SIG-M5 (cell line): ENCODE measurements around the gene CAV1.
"Not testable (repeated sequence)": the region's sequence is repeated elsewhere in the genome, so short reads cannot be mapped to it uniquely, and the experiment has no call there.

Source experiments
- DNase-seq: peaks from one replicate; lab custom pipeline; 2025; lab: John Stamatoyannopoulos, UW

The CAV1 gene

DNA sequence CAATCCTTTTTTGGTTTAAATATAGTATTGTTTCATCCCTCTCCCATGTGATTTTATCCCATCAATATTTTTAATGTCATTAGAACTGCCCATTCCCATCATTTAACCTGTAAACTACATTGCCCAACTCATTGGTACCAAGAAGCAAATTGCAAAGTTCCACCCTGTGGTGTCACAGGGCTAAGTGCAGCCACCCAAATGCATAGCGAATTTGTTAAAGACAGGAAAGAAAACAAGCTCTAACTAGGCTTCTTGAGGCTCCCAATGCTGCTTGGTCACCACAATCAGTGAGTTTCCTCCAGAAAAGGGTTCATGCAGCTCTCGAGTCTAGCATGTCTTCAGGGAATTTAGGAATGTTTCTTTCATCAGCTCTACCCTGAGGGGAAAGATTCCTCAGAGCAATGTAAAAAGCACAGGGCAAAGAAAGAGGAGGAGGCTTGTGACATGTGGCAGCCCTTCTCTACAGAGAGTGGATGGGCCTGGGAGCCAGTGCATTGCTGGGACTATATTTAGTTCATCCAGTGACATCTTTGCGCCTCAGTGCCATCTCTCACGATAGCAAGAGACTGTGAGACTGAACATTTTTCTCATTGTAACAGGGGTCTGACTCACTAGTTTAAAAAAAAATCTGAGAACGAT is 58.1 kb downstream of the CAV1 start:
- no peak for DNase-seq

DNA sequence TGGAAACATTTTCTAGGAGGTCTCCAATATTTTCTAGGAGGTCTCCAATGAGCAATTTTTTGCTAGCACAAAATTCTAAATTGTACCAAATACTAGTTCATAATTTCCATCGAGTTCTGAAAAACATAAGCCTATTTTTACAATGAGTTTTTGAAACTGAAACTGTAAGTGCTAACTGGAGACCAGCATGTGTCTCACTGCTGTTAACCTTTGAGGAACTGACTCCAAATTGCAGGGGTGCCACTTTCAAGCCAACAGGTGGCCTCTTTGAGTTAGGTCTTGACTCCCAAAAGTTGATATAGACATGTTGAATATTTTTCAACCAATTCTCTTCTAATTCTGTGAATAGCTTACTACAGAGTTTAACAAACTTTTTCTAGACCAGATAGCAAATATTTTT is 58.8 kb downstream of the CAV1 start:
- no peak for DNase-seq

DNA sequence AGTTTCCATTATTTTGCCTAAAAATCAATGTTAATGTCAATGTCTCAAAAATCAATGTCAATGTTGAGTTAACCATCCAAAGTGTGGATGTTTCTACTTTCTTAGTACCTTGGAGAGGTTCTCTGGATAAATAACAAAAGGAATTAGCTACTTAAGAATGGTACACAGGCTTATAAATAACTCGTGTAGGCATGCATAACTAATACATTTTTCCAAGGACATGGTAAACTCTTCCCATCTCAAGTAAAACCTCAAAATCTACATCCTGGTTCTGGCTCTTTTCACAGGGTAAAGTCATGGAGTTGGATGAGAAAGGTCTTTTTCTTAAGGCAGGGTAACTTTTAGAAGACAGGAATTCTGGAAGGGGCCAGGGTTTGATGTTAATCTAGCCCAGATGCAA is 59.9 kb downstream of the CAV1 start:
- DNase-seq, result no peak

DNA sequence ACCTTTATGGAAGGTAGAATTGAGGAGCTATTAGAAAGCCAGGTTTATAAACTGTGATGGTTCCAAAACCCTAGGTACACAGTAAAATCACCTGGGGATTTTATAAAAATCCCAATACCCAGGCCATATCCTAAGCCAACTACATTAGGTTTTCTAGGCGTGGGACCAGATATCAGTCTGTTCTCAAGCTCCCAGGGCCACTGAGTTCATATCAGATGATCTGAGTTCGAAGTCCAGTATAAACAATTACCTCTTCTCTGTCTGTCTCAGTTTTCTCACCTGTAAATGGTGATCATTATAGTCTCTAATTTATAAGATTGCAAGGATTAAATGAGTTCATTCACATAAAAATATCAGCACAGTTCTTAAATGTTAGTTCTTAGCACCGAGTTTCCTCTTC is 60.6 kb downstream of the CAV1 start:
- no peak for DNase-seq

DNA sequence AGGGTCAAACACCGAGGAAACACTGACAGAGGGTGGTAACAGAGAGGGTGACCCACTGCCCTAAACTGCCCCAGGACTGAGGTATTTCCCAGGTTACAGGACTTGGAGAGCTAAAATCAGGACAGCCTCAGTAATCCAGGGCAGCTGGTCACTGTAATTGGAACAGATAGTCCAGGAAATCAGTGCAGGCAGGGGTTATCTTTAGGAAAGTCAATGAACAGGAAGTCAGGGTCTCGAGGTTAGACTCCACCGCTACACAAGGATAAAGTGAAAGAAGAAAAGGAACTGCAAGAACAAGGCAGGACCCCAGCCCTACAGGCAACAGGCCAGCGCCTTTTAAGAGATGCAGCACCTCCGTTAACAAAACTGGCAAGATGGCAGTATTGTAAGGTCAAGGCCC is 61.1 kb downstream of the CAV1 start:
- no peak for DNase-seq

DNA sequence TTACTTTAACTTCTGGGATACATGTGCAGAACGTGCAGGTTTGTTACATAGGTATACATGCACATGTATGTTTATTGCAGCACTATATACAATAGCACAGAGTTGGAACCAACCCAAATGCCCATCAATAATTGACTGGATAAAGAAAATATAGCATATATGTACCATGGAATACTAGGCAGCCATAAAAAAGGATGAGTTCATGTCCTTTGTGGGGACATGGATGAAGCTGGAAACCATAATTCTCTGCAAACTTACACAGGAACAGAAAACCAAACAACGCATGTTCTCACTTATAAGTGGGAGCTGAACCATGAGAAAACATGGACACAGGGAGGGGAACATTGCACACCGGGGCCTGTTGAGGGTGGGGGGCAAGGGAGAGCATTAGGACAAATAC is 62.4 kb downstream of the CAV1 start:
- not testable (repeated sequence) for DNase-seq

DNA sequence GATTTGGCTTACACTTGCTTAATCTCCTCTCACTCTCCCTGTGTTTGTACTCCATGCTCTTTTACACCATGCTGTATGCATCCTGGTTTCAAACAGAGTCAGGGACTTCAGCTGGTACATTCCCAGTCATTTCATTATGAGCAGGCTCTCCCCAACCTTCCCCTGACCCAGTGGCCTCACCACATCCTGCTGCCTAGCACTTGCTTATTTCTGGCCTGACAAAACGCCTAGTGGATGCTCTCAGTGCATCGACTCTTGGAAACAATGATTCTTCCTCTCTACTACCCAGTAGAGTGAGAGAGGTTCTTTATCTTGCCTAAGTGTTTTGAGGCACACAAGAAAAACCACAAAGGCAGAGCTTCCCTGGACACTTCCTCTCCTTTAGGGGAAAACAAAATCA is 63.4 kb downstream of the CAV1 start:
- no peak for DNase-seq

DNA sequence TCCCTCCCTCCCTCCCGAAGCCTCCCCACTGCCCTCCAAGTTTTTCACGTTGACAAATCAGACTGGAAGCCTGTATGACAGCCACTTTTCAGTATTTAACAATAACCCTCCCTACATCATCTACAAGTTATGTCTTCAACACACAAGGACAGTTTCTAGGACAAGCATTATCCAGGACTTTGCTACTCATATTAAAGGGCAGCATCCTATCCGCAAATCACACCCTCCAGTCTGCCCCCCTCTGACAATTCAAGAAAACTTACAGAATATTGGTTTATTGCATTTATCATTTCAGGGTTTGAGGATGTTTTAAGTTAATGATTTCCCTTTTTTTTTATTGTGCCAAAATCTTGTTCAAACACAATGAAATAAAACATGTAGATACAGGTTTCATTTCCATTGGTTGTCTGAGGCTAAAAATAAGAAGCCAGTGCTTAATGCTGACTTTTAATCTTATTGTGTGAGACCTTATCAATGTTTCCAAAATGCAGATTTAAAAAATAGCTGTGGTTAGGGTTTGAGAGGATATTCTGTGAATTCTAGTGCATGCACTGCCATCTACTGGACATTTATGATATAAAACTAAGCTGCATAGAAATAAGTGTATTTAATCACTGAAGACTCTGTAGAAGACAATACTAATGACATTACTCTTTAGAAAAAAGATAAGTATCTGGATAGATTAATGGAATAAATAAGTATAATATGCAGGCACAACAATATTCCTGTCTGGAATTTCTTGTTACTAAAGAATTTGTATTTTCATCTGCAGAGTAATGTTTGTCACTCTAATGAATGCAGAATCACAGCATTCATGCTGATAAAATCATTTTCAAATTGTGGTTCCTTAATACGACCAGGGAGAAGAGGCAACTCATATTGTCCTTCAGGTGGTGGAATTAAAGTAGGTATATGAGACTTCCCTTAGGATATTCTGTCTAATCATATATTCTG is 64.1 kb downstream of the CAV1 start:
- DNase-seq, result no peak

DNA sequence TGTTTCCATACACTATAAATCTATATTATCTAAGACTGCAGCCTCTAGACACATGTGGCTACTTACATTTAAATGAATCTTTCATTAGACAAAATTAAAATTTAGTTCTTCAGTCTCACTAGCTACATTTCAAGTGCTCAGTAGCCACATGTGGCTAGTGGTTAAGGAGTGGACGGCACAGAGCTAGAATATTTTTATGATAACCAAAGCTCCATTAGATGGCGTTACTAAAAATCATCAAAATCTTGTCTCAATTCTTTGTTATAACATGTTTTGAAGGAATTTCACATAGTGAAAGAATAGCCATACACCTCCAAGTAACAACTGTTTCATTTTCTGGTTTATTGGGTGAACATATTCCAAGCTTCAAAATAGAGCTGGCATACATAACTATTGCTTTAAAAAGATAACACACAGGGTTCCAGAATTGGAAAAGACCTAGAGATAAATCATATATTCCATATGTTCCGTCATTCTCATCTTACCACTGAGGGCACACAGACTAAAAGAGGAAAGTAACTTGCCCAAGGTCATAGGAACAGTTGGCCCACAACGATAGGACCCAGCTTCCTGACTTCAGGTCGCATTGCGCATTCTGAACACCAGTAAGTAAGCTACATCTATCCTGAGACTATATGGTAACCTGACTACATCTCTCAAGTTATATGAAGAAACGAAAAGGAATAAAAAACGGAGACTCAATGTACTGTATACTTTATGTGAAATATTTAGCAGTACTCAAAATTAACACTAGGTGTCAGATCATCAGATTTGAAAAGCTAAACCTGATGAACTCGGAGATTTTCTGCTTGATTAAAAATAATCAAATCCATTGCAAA is 66.6 kb downstream of the CAV1 start:
- DNase-seq, result no peak

DNA sequence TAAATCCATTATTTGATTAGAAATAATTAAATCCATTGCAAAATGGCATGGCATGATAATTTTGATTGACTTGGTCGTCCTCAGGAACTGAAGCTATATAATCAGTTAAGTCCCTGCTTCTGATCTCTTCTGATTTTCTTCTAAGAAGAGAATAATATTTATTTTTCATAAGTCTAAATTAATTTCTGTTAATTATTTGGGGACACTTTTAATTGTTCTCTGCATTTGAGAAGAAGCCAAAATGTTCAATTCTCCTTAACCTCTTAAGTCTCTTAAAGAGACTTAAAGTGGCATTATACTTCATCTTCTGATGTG is 67.2 kb downstream of the CAV1 start:
- no peak for DNase-seq

DNA sequence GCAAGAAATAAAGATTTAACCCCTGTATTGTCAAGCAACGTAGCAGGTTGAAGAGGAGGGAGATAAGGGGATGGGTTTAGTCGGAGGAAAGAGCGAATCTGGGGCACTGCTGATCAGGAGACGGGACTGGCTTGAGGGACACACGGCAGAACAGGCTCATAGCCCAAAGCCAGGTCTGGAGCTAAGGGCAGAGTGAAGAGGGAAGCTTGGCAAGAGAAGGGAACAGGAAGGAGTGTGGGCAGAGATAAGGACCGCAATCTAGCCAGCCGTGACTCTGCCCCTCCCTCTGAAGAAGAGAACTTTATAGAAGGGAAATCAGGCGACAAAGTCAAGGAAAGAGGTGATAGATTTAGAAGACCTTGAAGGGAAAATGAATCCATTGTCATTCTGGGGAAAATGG is 67.6 kb downstream of the CAV1 start:
- DNase-seq, result no peak

DNA sequence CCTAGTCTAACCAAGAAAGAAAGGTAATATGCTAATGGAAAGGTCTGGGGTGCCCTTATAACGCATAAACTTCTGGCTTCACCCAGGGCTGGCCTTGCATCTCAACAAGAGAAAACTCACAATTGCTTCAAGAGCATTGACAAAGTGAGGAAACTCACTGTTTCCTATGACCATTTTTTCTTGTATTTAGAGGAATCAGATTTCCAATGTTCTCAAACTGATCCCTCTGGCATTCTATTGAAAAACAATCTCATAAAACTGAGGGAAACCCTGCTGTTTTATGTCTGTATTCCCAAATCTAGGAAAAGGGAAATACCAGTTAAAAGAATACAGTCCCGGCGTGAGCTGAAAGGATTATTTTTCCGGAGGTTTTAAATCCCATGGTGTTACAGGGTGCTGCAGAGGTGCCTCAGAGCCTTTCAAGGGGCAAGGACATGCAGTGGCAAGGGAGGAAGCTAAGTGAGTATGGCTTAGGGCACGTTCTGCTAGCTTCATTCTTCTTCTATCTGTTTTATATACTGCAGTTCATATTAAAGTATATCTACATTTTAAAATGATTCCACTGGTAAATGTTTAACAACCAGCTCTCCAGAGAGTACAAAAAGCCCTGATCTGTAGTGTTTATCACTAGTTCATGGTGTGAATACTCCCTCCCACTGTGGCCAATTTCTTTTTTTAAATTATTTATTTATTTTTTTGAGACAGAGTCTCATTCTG is 68.7 kb downstream of the CAV1 start:
- DNase-seq, result no peak

DNA sequence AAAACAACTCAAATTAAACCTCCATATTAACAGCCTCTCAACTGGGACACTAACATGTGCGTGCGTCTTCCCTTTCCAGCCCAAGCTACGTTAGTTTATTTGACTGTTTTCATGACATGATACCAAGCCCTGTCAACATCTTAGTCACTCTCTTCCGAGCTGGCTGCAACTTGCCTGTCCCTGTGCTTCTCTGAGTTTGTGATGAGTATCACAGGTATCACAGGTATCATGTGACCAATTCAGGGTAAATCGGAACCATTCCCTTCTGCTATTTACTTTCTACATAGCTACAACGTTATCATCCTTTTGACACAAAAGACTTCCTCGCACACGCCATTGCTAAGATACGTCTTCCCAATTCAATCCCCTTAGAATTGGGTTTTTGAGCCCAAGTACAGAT is 70.2 kb downstream of the CAV1 start:
- DNase-seq, result no peak

DNA sequence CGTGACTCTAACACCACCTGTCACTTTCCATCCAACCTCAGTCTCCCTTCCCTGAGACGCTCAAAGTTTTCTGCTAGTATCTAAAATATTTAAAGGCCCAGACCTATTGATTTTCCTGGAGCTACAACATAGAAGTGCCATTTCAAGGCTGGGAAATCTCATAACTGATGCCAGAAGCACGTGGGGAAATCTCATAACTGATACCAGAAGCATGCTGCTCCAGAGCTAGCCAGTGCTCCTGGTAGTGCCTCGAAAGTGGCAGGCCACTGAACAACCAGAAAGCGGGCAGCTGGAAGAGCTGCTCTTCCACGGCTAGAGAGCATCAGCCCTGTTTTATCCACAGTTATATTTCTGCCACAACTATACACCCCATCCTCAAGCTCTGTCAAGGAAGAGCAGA is 72.5 kb downstream of the CAV1 start:
- no peak for DNase-seq

DNA sequence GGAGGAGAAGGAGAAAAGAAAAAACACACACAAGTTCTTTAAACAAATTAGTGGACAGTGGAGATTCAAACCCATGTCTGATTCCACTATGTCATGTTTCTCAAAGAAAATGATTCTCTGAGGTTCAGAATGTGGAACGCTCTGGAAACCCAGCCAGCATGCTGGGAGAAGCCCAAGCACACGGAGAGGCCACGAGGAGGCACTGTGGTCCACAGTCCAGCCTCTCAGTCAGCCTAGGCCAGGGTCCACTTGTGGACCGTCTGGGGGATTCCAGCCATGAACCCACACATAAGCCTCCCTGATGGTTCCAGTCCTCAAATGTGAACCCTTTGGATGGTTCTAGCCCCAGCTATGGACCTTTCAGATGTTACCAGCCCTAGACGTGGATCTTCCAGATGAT is 73.4 kb downstream of the CAV1 start:
- DNase-seq, result no peak

DNA sequence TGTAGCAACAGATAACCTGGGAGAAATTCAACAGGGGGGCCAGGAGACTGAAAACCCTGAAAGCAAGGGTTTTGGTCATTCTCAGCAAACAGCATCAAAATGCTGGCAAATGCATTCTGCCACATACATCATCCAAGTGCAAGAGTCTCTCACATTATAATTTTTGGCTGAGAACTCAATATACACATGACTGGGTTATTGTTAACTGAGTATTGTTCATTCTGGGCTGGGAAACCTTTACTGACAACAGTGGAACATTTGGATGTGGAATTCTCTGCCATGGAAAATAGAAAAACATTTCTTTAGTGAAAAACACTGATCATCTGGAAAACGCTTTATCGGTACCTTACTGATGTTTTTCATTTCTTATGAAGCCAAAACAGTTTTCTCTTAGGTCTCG is 74.0 kb downstream of the CAV1 start:
- DNase-seq, result no peak

DNA sequence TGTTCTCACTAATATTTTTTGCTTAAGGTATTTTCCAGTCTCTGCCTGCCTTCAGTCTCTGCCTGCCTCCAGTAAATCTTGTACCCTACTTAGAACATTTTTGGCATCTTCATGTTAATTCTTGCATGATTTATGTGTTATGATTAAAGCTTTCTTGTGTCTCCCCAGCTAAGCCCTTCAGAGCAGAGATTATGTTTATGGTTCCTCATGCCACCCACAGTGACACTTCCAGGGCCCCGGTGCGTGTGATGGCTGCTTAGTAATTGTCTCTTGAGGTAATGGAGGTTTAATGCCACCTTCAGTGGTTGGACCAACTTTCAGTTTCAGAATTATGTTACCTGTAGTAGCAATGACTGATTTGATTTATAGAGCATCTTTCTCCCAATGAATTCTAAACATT is 76.6 kb downstream of the CAV1 start:
- no peak for DNase-seq

DNA sequence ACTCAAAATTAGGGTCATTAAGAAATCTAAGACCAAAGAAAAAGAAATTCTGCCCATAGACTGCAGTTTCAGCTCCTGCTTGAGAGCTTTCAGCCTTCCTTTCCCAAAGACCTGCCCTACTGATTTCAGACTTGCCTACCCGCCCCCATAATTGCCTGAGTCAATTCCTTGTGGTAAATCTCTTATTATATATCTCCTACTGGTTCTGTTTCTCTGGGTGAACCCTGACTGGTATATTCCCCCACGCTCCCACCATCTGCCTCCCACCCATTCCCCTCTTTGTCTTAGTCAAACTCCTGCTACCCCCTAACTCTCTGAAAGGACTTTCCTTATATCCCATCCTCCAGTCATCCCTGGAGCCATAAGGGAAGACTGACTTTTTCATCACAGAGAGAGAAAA is 82.5 kb downstream of the CAV1 start:
- DNase-seq, result no peak

DNA sequence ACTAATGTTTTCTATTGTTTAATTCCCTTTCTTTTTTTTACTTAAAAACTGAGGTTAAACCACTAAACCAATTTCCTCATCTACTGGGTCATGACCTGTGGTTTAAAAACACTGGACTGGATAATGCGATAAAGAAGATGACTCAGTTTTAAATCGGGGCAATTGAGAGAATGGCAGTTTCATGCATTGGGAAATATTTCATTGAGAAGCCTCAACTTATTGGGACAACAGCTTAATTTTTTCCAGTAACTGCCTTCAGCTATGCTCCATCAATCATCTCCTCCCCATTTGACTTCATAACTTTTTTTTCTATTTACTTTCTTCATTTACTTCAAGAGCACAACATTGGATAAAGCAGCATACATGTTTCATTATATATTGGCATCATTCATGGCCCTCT is 85.4 kb downstream of the CAV1 start:
- DNase-seq, result no peak

DNA sequence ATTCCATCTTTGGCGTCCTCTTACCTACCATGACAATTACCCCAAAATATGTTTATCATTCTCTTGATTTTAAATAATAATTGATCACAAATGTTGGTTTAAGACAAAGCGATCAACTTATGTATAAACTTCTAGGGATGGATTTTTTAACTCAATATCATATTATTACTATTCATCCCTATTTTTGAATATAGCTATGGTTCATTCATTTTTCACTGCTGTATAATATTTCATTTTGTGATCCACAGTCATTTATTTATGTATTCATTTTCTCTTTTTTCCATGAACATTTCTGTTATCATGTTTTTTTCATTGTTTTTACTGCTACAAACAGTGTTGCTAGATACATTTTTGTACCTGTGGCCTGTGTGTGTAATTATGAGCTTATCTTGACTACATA is 85.9 kb downstream of the CAV1 start:
- no peak for DNase-seq
